PFSK-1 (cell line): Measurements from ENCODE around the gene MTA3.

Source experiments
- FOXP2 ChIP-seq: optimal IDR thresholded peaks from 2 replicates; pipeline ENCODE3; 2011; ENCODE audit warnings: borderline replicate concordance, control low read depth, inconsistent platforms; ENCODE audit not compliant: insufficient read depth; ENCODE audit errors: extremely low read length, extremely low read depth
- POLR2AphosphoS5 ChIP-seq: IDR thresholded peaks from 2 replicates; pipeline ENCODE4 v1.6.1; 2012; ENCODE audit warnings: low read depth, mild to moderate bottlenecking, control low read depth, low read length, moderate library complexity
- SIN3A ChIP-seq: IDR thresholded peaks from 2 replicates; pipeline ENCODE4 v1.6.1; 2012; ENCODE audit warnings: mild to moderate bottlenecking, low read length, moderate library complexity, borderline replicate concordance; ENCODE audit not compliant: insufficient read depth
- TAF1 ChIP-seq: IDR thresholded peaks from 2 replicates; pipeline ENCODE4 v1.6.1; 2012; ENCODE audit warnings: low read length, control low read depth, borderline replicate concordance; ENCODE audit not compliant: insufficient read depth
- TF ChIP-seq, protein P1 (sequence below), 2 experiments: IDR thresholded peaks; 2 replicates each; pipeline versions ENCODE4 v1.6.1 to v1.8.0; 2011 to 2012; ENCODE audit warnings: low read depth in 2 of 2, low read length in 2 of 2, control low read depth in 1 of 2, inconsistent platforms in 1 of 2, mild to moderate bottlenecking in 1 of 2, moderate library complexity in 1 of 2; ENCODE audit not compliant: insufficient read depth in 1 of 2

The MTA3 gene

GRCh38 chr2:42569116-42569711, 782 bp downstream of the MTA3 start:
- TF ChIP-seq POLR2AphosphoS5 = peak; percentile 42; the same call in 1 of the 2 replicates
- peak; percentile 56; the same call in 1 of the 2 replicates for TF ChIP-seq TAF1
- TF ChIP-seq, protein P1, sequence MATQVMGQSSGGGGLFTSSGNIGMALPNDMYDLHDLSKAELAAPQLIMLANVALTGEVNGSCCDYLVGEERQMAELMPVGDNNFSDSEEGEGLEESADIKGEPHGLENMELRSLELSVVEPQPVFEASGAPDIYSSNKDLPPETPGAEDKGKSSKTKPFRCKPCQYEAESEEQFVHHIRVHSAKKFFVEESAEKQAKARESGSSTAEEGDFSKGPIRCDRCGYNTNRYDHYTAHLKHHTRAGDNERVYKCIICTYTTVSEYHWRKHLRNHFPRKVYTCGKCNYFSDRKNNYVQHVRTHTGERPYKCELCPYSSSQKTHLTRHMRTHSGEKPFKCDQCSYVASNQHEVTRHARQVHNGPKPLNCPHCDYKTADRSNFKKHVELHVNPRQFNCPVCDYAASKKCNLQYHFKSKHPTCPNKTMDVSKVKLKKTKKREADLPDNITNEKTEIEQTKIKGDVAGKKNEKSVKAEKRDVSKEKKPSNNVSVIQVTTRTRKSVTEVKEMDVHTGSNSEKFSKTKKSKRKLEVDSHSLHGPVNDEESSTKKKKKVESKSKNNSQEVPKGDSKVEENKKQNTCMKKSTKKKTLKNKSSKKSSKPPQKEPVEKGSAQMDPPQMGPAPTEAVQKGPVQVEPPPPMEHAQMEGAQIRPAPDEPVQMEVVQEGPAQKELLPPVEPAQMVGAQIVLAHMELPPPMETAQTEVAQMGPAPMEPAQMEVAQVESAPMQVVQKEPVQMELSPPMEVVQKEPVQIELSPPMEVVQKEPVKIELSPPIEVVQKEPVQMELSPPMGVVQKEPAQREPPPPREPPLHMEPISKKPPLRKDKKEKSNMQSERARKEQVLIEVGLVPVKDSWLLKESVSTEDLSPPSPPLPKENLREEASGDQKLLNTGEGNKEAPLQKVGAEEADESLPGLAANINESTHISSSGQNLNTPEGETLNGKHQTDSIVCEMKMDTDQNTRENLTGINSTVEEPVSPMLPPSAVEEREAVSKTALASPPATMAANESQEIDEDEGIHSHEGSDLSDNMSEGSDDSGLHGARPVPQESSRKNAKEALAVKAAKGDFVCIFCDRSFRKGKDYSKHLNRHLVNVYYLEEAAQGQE (IDR thresholded peaks at IDR 0.05; ENCODE audit: insufficient read depth in 1 of 2, low read depth in 2 of 2, low read length in 2 of 2) = no peak
- no peak for TF ChIP-seq FOXP2
- TF ChIP-seq SIN3A = no peak; the same call in 1 of the 2 replicates

GRCh38 chr2:42569883-42570282, 1.5 kb downstream of the MTA3 start:
- TF ChIP-seq FOXP2 (no peak), TAF1 (no peak), SIN3A (no peak)
- TF ChIP-seq, protein P1 (IDR thresholded peaks at IDR 0.05; ENCODE audit: insufficient read depth in 1 of 2, low read depth in 2 of 2, low read length in 2 of 2) = no peak

- TF ChIP-seq POLR2AphosphoS5 = no peak
Measured at GRCh38 chr2:42572297-42573081, 4.1 kb downstream of the MTA3 start.

DNA sequence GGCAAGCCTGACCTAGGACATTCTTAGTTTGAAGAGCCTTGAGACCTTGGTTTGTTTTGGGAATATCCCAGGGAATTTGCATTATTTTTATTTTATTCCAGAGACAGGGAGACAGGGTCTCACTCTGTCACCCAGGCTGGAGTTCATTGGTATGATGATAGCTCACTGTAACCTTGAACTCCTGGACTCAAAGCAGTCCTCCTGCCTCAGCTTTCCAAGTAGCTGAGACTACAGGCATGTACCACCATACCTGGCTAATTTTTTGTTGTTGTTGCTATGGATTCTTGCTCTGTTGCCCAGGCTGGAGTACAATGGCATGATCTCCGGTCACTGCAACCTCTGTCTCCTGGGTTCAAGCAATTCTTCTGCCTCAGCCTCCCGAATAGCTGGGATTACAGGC, 4.8 kb downstream of the MTA3 start:
- TF ChIP-seq, protein P1 (IDR thresholded peaks at IDR 0.05; ENCODE audit: insufficient read depth in 1 of 2, low read depth in 2 of 2, low read length in 2 of 2) = no peak
- TF ChIP-seq FOXP2 (no peak), SIN3A (no peak), TAF1 (no peak), POLR2AphosphoS5 (no peak)

DNA sequence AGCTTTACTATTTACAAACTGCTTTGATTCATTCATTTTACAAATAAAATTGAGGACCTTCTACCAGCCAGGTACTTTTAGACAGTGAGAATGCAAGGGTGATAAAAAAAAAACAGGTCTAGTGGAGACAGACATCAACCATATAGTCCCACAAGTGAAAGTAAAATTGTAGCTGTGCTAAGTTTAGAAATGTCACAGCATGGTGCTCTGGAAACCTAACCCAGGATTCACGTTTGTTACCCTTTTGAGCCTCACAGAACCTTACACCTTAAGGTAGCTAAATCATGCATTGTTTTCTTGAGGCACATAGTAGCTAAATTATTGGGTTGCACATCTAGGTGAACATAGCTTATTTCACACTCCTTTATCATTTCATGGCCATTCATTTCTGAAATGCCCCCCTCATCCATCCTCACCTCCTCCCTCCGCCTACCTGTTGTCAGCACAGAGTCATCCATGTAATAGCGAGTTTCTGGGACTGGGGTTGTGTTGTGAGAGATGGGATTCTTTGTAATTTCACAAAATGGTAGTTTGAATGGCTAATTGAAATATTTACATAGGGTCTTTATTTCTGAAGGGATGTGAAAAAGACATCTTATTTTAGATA, 7.1 kb downstream of the MTA3 start:
- TF ChIP-seq FOXP2 (no peak), TAF1 (no peak), SIN3A (no peak), POLR2AphosphoS5 (no peak)
- TF ChIP-seq, protein P1 (IDR thresholded peaks at IDR 0.05; ENCODE audit: insufficient read depth in 1 of 2, low read depth in 2 of 2, low read length in 2 of 2) = no peak
